K562 (cell line): ENCODE measurements around the gene ZNF197. TPM values are rescaled to one million over a fixed set of nuclear protein-coding genes. Genes with fewer than 3 reads are reported as not detected.
A peak's percentile ranks its signal among the peaks of the same experiment; 100 is the strongest.

ENCODE experiments used
- AFF4 ChIP-seq: sonication (generic); formaldehyde crosslinking; IDR thresholded peaks from 2 replicates; pipeline ENCODE4 v1.8.0; 2023; ENCODE audit warnings: mild to moderate bottlenecking, missing genetic modification reagents
- ATF1 ChIP-seq, 2 experiments: fragments of 450-650 bp in 1 of 2; IDR thresholded peaks; 2 replicates each; pipeline ENCODE4 v1.6.1; 2016; ENCODE audit warnings: missing compliant biosample characterization in 1 of 2, missing genetic modification characterization in 1 of 2
- CBFA2T3 ChIP-seq: fragments of 450-650 bp; IDR thresholded peaks from 2 replicates; pipeline ENCODE4 v1.6.1; 2017
- CHD2 ChIP-seq: IDR thresholded peaks from 2 replicates; pipeline ENCODE4 v1.6.1; 2011; ENCODE audit warnings: low read depth, low read length
- CTCF ChIP-seq, 3 experiments: IDR thresholded peaks in 2 of 3; conservative IDR thresholded peaks in 1 of 3; 2 replicates each; pipeline ENCODE4 v1.5.1; 2011 to 2012; ENCODE audit warnings: low read length in 3 of 3, mild to moderate bottlenecking in 3 of 3, control low read depth in 2 of 3, improper control_type of control experiment in 1 of 3, inconsistent platforms in 1 of 3, low read depth in 1 of 3, mixed read lengths in 1 of 3, moderate library complexity in 1 of 3; ENCODE audit not compliant: insufficient read depth in 2 of 3
- HMGN3 ChIP-seq: IDR thresholded peaks from 2 replicates; pipeline ENCODE4 v1.6.1; 2011; ENCODE audit warnings: borderline replicate concordance, low read depth, mild to moderate bottlenecking, mixed read lengths, low read length; ENCODE audit not compliant: insufficient read length; ENCODE audit errors: extremely low read depth
- HNRNPH1 ChIP-seq: fragments of 200-400 bp; formaldehyde crosslinking; optimal IDR thresholded peaks from 2 replicates; pipeline ENCODE3; 2017; ENCODE audit warnings: low read depth, mild to moderate bottlenecking, low read length, moderate library complexity
- NCOA2 ChIP-seq, 2 experiments: fragments of 450-650 bp; IDR thresholded peaks; 2 replicates each; pipeline ENCODE4 v1.6.1; 2018; ENCODE audit warnings: mild to moderate bottlenecking in 2 of 2, moderate library complexity in 1 of 2; ENCODE audit not compliant: partially characterized antibody in 2 of 2
- NKRF ChIP-seq: fragments of 450-650 bp; IDR thresholded peaks from 2 replicates; pipeline ENCODE4 v1.6.1; 2016; ENCODE audit warnings: borderline replicate concordance
- NR3C1 ChIP-seq: sonication (generic); formaldehyde crosslinking; IDR thresholded peaks from 2 replicates; pipeline ENCODE4 v1.8.1; 2022; ENCODE audit warnings: missing genetic modification reagents
- RBM14 ChIP-seq: fragments of 200-400 bp; formaldehyde crosslinking; IDR thresholded peaks from 2 replicates; pipeline ENCODE4 v1.6.1; 2018; ENCODE audit warnings: low read depth, mild to moderate bottlenecking, low read length, moderate library complexity, borderline replicate concordance; ENCODE audit not compliant: insufficient read depth
- RBM22 ChIP-seq: fragments of 200-400 bp; formaldehyde crosslinking; IDR thresholded peaks from 2 replicates; pipeline ENCODE4 v1.6.1; 2018; ENCODE audit warnings: low read length, low read depth; ENCODE audit not compliant: poor library complexity, severe bottlenecking
- SMAD1 ChIP-seq: fragments of 150-350 bp; IDR thresholded peaks from 2 replicates; pipeline ENCODE4 v1.6.1; 2014; ENCODE audit warnings: low read length, low read depth; ENCODE audit not compliant: partially characterized antibody
- TAF9B ChIP-seq: fragments of 450-650 bp; IDR thresholded peaks from 2 replicates; pipeline ENCODE4 v1.6.1; 2018; ENCODE audit warnings: mild to moderate bottlenecking; ENCODE audit not compliant: partially characterized antibody
- TEAD1 ChIP-seq, 2 experiments: fragments of 450-650 bp in 1 of 2; sonication (generic) in 1 of 2; formaldehyde crosslinking; IDR thresholded peaks; 2 replicates each; pipeline versions ENCODE4 v1.4.0 to v1.8.0; 2020 to 2022; ENCODE audit warnings: mild to moderate bottlenecking in 2 of 2, missing genetic modification reagents in 1 of 2
- TEAD4 ChIP-seq, 2 experiments: sonication (generic) in 1 of 2; formaldehyde crosslinking in 1 of 2; IDR thresholded peaks; 2 replicates each; pipeline versions ENCODE4 v1.6.1 to v1.8.0; 2012 to 2022; ENCODE audit warnings: borderline replicate concordance in 1 of 2, inconsistent platforms in 1 of 2, low read length in 1 of 2, mild to moderate bottlenecking in 1 of 2, missing genetic modification reagents in 1 of 2
- ZNF274 ChIP-seq: IDR thresholded peaks from 2 replicates; pipeline ENCODE4 v1.6.1; 2011; ENCODE audit warnings: low read depth, mild to moderate bottlenecking, low read length, moderate library complexity, borderline replicate concordance
- ZZZ3 ChIP-seq: fragments of 450-650 bp; IDR thresholded peaks from 2 replicates; pipeline ENCODE4 v1.6.1; 2016; ENCODE audit warnings: antibody characterized with exemption, mild to moderate bottlenecking, moderate library complexity
- polyA plus RNA-seq, 8 experiments: library from polyadenylated mRNA; depleted of rRNA in 4 of 8; stranded (reverse) in 5 of 8; unstranded in 3 of 8; fragments of >200 nt; fragmentation: Nextera tagmentation in 2 of 8; fragmentation: Illumina TruSeq in 1 of 8; extraction: Ambion mirVana in 2 of 8; extraction: Trizol in 1 of 8; gene quantifications; 2 replicates each; pipeline versions ENCODE4 v1.2.1 to v1.2.3, GENCODE V29; 2011 to 2014; ENCODE audit warnings: inconsistent platforms in 1 of 8, missing spikeins in 1 of 8
- total RNA-seq, 7 experiments: library from RNA; depleted of rRNA in 6 of 7; stranded (reverse); fragments of >200 nt in 6 of 7; fragmentation: Illumina TruSeq in 2 of 7; extraction: Trizol in 2 of 7; gene quantifications; 2 replicates each; pipeline versions ENCODE4 v1.2.1 to v1.2.3, GENCODE V29; 2011 to 2021; ENCODE audit warnings: low replicate concordance in 1 of 7

Gene ZNF197
- total and polyA plus RNA-seq, 9 of the 15 experiments (the other 6 are each of a cell fraction or from before 2014, with no cell fraction given) = 3.5 to 19.1 (median 13.7) TPM

- TF ChIP-seq AFF4 (no peak), TEAD1 (CRISPR knock-in tag; IDR thresholded peaks at IDR 0.05) (peak; percentile 46 to 70; a peak in 1 of 4 replicates), HNRNPH1 (no peak), HMGN3 (peak; percentile 74), NKRF (peak; percentile 83), SMAD1 (no peak), TEAD4 (IDR thresholded peaks at IDR 0.05; ENCODE audit: low read length) (no peak; the same call in 1 of the 2 replicates), TEAD4 (CRISPR knock-in tag; IDR thresholded peaks at IDR 0.05; ENCODE audit: borderline replicate concordance) (no peak), CTCF (IDR thresholded peaks at IDR 0.05 in 2 of 3, conservative IDR thresholded peaks at IDR 0.05 in 1 of 3; ENCODE audit: insufficient read depth in 2 of 3, low read depth in 1 of 3, low read length in 3 of 3) (no peak), TAF9B (peak; percentile 82), ZNF274 (no peak), ZZZ3 (no peak), RBM22 (peak; percentile 51), ATF1 (CRISPR knock-in tag; IDR thresholded peaks at IDR 0.05) (no peak), ATF1 (tag; IDR thresholded peaks at IDR 0.05) (peak; percentile 42), CHD2 (no peak), NCOA2 (IDR thresholded peaks at IDR 0.05; ENCODE audit: partially characterized antibody in 2 of 2) (no peak), NR3C1 (CRISPR knock-in tag) (no peak), CBFA2T3 (no peak), RBM14 (no peak)
Measured at GRCh38 chr3:44648564-44649229, 23.9 kb downstream of the ZNF197 start, which contains the start of gene ZNF35 (continued).
